COR-L47 (cell line): ENCODE results near the gene GAS6.

Source experiments
- DNase-seq: peaks from one replicate; lab custom pipeline; 2025; lab: John Stamatoyannopoulos, UW

Gene GAS6

DNA sequence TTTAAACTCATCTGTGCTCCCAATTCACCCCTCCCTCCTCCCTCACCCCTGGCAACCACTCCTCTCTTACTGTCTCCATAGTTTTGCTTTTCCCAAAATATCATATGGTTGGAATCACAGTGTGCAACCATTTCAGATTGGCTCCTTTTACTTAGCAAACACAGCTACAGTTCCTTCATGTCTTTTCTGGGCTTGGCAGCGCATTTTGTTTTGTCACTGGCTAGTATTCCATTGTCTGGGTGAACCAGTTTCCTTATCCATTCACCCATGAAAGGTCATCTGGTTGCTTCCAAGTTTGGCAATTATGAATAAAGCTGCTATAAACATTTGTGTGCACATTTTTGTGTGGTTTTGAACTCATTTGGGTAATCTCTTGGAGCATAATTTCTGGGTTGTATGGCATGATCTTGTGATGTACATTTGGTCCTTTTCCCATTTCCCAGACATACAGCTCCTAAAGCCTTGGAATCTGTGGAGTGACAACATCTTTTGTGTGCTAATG is 23.9 kb upstream of the GAS6 start:
- DNase-seq = peak; percentile 75

DNA sequence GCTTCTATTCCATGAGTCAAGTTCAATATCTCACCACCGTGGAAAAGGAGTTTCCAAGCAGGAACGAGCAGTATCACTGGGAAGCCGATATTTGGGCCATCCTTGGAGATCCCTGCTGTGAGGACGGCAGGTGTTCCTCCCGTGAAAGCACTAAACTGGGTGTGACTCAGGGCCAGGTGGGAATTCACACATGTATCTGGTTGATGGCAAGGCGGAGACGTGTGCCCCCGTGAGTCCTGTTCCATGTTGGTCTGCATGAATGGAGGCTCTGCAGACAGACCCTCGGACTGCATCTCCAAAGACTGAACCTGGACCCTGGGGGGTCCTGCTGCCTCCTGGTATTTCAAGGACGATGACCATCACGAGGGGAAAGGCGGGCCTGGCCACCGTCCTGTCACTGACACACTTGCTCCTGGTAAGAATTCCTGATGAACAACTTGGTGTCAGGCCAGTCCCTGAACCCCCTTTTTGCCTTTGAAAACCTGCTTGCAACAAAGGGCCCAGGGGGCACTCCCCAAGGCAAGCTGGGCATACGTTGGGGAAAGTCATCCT is 22.8 kb upstream of the GAS6 start:
- DNase-seq = peak; percentile 68

DNA sequence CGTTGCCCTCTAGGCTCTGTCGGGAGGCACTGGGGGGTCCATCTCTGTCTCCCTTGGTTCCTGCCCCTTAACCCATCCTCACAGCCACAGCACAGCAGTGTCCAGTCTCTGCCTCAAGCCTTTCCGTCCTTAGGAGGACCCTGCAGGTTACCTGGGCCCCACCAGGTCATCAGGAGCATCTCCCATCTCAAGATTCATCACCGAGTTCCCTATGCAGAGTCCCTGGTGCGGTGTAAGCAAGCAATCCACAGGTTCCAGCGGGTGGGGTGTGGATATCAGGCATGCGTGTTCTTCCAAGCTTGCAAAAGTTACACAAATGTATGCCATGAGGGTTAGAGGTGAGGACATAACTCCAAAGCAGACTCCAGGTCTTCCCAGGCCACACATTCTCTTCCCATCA is 20.9 kb upstream of the GAS6 start:
- no peak for DNase-seq

DNA sequence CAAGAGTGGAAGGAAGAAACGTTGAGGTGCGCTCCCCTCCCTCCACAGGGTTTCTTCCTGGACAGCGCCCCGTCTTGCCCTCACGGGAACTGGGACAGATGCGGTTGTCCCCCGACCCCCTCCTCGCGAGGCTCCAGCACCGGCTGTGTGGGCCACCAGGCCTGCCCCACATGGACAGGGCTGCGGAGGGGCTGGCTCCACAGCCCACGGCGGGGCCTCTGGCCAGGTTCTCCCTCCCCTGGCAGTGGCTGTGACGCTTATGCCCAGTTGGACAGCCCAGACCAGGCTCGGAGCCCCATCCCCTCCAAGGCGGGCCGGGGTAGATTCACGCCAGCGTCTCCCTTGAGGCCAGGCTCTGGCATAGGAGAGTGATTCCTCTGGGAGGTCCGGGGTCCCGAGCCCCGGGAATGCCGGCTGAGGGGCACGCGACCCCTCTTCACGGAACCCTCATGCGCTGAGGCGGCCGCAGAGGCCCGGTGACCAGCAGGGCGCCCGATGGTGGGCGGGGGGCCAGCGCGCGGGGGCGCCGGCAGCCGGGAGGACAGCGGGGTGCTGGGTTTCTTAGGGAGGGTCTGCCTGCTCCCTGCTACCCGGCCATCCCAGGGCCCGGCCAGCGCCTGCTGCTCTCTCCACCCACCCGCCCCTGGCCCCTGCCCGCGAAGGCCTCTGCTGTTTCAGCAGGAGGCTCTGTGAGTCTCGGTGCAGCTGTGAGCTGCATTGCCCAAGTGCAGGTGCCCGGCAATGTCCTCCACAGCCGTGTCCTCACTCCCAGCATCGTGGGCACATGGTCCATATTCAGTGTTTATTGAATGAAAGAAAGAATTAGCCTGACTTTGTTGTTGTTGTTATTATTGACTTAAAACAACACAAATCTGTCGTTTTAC is 20.3 kb upstream of the GAS6 start:
- no peak for DNase-seq

DNA sequence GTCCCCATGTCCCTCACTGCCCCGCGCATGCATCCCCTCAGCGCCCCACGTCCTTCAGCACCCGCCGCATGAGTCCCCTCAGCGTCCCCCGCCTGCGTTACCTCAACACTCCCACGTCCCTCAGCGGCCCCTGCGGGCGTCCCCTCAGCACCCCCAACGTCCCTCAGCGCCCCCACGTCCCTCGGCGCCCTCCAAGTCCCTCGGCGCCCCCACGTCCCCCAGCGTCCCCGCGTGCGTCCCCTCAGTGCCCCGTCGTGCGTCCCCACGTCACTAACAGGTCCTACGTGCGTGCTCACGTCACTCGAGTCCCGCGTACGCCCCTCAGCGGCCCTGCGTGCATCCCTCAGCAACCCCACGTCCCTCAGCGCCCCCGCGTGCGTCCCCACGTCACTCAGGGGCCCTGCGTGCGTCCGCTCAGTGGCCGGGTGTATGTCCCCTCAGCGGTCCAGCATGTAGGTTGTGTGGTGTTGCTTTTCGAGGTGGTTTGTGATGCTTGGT is 19.5 kb upstream of the GAS6 start:
- no peak for DNase-seq

DNA sequence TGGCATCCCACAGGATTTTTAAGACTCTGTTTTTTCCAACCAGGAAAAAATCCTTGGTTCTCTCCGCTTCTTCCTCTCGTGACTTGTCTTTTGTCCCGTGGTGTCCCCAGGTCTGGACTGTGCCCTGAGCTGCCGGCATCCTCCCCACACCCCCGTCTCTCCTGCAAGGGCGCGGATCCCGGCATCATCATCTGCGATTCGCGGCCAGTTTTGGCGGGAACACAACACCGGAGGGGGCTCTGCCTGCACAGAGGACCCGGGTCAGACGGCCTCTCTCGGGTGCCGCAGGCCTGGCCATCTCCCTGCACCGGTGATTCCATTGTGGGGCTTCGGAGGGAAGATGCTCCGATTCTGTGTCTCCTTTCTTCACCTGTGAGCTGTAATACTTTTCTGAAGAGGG is 18.8 kb upstream of the GAS6 start:
- no peak for DNase-seq

DNA sequence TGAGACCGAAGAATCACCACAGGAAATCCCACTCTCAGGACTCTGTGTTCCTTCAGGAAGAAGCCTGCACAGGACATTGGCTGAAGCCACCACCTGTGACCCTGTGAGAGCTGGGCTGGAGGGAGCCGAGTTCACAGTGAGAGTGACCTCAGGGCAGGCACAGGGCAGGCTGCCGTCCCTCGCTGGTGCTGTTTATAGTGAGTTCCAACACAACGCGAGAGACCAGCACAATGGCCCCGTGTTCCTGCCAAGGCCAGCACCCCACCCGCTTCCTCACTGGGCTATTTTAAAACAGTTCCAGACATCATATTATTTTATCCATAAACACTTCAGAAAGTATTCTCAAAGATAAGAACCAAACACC is 18.4 kb upstream of the GAS6 start:
- no peak for DNase-seq

DNA sequence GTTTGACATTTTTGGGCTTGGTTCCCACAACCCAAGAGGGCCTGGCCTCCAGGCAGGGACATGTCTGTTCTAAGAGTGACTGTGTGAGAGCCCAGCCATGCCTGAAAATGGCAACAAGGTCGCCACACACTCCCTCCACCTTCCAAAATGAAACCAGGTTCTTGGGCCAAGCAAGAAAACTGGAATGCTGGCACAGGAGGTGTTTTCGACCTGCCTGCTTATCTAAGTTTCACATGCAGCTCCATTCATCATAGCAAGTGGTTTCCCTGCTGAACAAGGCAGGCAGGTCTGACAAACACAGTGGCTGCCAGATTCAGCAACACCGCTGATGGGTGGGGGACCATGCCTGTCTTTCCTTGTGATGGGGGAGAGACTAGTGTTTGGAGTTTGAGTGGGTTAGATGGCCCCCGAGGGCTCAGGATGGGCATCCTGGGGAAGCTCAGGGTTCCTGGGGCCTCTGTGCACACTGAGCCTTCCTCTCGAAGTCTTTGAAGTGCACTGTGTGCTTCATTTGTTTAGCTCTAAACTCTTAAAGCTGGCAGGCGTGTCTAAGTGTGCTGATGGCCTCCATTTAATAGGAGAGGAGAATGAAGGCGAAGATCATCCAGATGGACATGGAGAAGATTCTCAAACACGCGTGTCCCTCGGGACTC is 17.9 kb upstream of the GAS6 start:
- no peak for DNase-seq

DNA sequence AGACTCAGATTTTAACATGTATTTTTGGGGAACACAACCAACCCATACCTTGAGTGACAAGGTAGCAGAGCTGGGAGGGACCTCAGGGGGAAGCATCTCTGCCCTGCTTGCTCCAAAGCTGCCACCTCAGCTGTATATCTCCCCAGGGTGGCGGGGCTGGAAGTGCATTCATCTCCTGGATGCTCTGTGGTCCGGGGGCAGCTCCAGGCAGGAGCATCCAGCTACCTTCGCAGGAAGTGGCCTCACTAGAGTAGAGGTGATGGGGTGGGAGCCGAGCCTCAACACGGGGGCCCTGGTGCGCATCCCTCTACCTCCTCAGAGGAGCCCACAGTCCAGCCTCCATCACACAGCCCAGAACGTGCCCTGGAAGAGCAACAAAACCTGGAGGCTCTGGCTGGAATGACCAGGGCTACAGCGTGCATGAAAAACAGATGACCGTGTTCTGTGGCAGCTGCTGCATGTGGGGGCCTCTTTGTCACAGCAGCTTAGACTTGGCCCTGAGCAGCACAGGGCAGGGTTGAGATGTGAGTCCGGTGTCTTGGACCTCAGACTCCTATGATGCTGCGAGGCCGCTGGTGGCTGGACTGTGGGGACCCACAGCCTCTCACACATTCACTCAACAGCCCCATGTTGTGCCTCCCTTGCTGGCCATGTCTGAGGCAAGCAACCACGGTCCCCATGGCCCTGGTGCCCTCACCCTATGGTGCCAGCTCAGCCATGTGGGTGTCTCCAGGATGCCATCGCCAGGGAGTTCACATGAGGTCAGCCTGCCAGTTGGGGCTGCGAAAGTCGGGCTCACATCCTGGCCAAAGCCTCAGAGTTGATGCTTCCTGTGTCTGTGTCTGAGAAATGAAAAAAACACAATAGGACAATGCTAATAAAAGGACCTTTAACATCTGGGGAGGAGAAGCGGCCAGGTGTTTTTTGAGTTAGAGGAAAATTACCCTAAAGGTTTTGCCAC is 17.1 kb upstream of the GAS6 start:
- no peak for DNase-seq

DNA sequence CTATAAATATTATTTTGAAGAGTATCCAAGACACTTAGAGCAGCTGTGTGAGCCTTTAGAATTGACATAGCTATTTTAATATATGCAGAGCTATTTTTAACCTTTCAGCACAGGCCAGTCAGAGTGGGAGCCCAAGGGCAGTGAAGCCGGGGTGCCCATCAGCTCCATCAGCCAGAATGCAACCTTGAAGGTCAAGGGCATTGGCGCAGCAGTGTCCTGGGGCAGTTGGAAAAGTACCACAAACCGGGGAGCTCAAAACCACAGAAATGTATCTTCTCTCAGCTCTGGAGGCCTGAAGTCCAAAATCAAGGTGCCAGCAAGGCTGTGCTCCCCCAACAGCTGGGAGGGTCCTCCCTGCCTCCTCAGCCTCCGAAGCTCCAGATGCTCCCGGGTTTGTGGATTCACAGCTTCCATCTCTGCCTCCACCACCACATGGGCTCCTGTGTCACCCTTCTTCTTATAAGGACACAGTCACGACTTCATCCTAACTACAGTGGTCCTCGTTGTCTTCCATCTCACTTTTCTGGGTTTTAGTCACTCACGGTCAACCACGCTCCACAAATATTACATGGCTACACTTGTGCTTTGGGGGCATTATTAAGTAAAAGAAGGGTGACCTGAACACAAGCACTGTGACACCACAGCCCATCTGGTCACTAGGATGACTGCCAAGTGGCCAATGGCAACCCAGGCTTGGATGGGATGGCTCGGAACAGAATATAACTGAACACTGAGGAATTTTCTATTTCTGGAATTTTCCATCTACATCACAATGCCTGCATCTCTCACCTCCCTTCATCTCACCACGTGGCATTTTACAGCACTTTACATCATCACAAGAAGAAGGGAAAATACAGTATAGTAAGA is 15.9 kb upstream of the GAS6 start:
- no peak for DNase-seq

DNA sequence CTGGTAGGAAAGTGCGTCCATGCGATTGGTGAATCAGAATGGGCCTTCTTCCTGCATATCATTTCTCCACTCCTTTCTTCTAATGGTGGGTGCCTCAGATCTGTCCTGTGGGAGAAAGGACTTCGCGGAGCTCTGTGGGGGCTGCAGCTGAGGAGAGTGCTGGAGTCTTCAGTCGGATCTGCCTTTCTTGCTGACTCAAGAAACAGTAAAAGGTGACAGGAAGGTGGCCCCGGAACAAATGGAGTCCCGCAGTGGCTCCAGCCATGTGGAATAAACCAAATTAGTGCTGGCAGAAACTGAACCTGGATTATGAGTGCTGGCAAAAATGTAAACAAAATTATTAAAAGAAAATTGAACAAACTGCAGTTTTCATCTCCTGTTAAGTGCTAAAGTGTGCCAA is 15.1 kb upstream of the GAS6 start:
- peak; percentile 75 for DNase-seq

DNA sequence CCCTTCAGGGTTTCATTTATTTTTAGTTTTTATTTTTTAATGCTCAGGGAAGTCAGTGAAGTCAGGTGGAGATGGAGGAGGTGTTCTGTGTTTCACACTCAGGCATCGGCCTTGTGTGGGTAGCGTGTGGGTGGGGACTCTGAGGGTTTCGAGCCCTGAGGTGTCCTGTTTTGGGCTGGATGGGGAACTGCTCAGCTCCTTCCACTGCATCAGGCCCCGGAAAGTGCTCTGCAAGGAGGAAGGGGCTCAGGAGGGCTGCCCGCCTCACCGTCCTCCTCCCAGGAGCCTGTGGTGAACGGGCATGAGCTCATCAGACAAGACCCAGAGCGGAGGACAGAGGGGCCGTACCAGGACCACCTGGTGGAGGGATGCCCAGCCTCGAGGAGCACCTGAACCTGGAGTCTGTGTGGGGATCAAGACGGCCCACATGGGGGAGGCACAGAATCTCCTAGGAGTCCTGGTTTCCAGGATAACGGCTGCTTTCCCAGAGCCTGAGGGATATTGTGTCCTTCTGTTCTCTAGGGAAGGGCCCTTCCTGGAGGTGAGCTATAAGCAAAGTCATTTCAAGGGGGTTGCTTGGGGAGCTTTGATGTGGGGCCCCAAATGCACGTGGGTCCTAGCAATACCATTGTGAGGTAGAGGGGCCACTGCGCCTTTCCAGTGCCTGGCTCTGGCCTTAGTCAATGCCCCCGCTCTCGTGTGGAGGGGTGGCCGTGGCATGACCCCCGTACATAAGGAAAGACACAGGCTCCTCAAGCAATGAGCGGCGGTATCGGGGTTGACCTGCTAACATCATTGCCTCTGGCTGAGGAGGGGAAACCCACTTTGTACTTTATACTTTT is 13.5 kb upstream of the GAS6 start:
- DNase-seq = no peak

DNA sequence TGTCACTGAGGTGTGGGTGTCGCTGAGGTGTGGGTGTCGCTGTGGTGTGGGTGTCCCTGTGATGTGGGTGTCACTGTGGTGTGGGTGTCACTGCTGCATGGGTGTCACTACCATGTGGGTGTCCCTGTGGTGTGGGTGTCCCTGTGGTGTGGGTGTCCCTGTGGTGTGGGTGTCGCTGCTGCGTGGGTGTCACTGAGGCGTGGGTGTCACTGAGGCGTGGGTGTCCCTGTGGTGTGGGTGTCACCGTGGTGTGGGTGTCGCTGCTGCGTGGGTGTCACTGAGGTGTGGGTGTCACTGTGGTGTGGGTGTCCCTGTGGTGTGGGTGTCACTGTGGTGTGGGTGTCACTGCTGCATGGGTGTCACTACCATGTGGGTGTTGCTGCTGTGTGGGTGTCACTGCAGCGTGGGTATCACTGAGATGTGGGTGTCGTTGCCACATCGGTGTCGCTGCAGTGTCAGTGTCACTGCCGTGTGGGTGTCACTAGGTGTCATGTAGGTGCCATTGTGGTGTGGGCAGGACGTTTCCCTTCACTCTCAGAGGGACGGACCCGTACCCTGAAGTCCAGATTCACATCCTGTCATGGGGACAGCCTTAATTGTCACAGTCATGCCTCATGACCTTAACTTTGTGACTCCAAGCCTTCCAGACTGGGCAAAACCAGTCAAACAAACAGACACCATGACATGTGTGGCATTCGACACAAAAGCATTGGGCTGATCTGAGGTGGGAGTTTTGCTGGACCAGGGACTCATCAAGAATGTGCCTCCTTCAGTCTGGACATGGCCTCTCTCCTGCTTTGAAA is 12.7 kb upstream of the GAS6 start:
- no peak for DNase-seq

DNA sequence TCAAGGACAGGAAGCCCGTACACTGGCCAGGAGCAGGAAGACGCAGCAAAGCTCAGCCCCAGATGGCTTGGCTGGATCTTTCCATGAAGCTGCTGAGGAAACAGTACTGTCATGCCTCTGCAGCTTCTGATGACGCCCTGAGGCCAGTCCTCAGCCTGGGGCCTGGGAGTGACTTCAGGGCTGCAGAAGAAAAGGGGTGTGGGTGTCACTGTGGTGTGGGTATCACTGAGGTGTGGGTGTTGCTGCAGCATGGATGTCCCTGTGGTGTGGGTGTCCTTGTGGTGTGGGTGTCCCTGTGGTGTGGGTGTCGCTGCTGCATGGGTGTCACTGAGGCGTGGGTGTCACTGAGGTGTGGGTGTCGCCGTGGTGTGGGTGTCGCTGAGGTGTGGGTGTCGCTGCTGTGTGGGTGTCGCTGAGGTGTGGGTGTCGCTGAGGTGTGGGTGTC is 12.0 kb upstream of the GAS6 start:
- DNase-seq = no peak

DNA sequence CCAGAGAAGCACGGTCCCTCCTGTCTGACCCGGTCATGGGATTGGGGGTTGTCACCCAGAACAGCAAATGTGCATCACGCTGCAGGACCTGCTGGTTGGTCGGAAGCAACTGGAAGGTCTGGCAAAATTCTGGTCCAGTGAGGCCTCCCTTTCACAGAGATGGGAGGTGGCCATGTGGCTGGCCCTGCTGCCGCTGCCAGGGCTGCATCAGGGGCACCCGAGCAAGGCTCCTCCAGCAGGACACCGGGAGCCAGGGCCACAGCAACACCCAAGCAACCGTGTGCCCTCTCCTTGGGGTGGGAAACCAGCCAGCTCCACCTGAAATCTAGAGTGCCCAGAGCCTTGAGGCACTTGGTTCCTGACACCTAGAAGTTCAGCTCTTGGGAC is 11.5 kb upstream of the GAS6 start:
- no peak for DNase-seq

DNA sequence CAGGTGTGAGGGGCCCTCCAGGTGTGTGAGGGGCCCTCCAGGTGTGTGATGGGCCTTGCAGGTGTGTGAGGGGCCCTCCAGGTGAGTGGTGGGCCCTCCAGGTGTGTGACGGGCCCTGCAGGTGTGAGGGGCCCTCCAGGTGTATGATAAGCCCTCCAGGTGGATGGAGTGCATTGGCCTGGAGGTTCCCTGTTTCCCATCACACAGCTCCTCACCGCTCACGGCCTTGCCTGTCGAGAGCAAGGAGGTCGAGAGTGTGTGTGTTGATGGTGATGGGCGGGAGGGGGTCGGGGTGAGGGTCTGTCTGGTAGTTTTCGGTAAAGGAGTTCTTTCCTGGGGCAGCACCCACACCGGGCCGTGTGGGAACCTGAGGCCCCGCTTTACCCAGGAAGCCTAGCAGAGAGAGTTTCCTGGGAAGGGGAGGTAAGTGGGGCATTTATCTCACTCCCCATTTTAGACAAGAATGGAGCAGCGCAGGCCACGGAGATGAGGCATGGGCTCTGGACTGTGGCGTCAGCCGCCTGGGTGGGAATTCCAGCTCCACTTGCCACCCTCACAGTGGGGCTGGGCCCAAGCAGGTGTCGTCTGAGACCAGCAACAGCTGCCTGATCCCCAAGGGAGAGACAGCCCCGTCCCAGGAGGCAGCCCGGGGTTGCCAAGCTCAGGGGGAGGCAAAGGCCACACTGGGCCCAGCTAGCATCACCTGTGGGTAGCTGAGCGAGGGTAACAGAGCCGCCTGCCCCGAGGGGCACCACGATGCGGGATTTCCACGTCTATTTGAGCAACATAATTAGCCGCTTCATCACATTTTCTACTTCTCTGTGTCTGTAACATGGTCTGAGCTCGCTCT is 10.9 kb upstream of the GAS6 start:
- DNase-seq = no peak

DNA sequence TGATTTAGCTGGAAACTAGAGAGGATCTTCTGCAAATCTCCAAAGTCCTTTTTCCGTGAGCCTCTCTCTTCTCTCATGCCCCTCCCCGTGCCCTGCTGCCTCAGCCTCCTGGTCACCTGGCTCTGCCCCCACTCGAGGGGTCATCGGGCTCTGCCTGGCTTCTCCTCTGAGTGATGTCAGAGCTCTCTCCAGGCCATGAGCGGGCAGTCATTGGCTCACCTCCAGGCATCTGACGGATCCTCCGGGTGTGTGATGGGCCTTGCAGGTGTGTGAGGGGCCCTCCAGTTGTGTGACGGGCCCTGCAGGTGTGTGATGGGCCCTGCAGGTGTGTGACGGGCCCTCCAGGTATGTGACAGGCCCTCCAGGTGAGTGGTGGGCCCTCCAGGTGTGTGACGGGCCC is 10.3 kb upstream of the GAS6 start:
- DNase-seq = no peak

DNA sequence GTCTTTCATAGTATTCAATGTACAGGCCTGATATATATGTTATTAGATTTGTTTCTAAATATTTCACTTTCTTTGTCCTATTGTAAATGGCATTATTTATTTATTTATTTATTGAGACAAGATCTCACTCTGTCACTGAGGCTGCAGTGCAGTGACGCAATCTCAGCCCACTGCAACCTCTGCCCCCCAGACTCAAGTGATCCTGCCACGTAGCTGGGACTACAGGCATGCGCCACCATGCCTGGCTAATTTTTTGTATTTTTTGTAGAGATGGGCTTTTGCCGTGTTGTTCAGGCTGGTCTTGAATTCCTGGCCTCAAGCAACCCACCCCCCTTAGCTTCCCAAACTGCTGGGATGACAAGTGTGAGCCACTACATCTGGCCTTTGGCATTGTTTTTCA is 5.4 kb upstream of the GAS6 start:
- DNase-seq = no peak
